Thoracic aorta (tissue), 2 donors: Measurements from ENCODE around the gene PGRMC1. TPM values are rescaled to one million over a fixed set of nuclear protein-coding genes. Genes with fewer than 3 reads are reported as not detected.
A peak's percentile ranks its signal among the peaks of the same experiment; 100 is the strongest.
"Not testable (repeated sequence)": the region's sequence is repeated elsewhere in the genome, so short reads cannot be mapped to it uniquely, and the experiment has no call there.

Experiments used
- ATAC-seq: fragments of 150-250 bp; one replicate; pipeline ENCODE4 v1.8.0; 2017; ENCODE audit warnings: low read depth; ENCODE audit not compliant: insufficient number of reproducible peaks, low FRiP score
- DNase-seq: peaks from one replicate; pipeline ENCODE4 v3.0.0-alpha.2; 2020; ENCODE audit warnings: low spot score
- H3K27ac ChIP-seq, 2 donors: fragments of 200-600 bp; sonication (generic); 1 replicate in 1 of 2; 2 replicates in 1 of 2; pipeline ENCODE4 v1.5.1; 2016; ENCODE audit warnings: mild to moderate bottlenecking in 2 of 2, moderate library complexity in 2 of 2
- H3K27me3 ChIP-seq: fragments of 200-600 bp; sonication (generic); replicated peaks from 2 replicates; pipeline ENCODE4 v1.6.0; 2016; ENCODE audit warnings: mild to moderate bottlenecking; ENCODE audit not compliant: insufficient read depth
- H3K36me3 ChIP-seq: fragments of 200-600 bp; sonication (generic); one replicate; pipeline ENCODE4 v1.5.1; 2016
- H3K4me1 ChIP-seq, 2 donors: fragments of 200-600 bp; sonication (generic); 1 replicate in 1 of 2; 2 replicates in 1 of 2; pipeline versions ENCODE4 v1.5.1 to v1.6.0; 2016; ENCODE audit warnings: low read depth in 2 of 2, mild to moderate bottlenecking in 1 of 2; ENCODE audit not compliant: control insufficient read depth in 1 of 2
- H3K4me3 ChIP-seq: fragments of 200-600 bp; sonication (generic); 2 replicates; pipeline ENCODE4 v1.5.1; 2016; ENCODE audit warnings: mild to moderate bottlenecking
- H3K9me3 ChIP-seq: fragments of 200-600 bp; sonication (generic); 2 replicates; pipeline ENCODE4 v1.5.1; 2016
- total RNA-seq, 2 donors: library from RNA; depleted of rRNA; stranded (reverse); fragments of >200 nt; gene quantifications; one replicate each; pipeline versions ENCODE4 v1.1.0 to v1.2.3, GENCODE V29; 2016
- TF ChIP-seq, protein P1 (sequence below): fragments of 200-600 bp; sonication (generic); IDR thresholded peaks from one replicate; pipeline ENCODE4 v1.5.1; 2019; ENCODE audit warnings: antibody characterized with exemption

Gene PGRMC1
- total RNA-seq, 2 donors from 2014 or later = 105 to 135 TPM

DNA sequence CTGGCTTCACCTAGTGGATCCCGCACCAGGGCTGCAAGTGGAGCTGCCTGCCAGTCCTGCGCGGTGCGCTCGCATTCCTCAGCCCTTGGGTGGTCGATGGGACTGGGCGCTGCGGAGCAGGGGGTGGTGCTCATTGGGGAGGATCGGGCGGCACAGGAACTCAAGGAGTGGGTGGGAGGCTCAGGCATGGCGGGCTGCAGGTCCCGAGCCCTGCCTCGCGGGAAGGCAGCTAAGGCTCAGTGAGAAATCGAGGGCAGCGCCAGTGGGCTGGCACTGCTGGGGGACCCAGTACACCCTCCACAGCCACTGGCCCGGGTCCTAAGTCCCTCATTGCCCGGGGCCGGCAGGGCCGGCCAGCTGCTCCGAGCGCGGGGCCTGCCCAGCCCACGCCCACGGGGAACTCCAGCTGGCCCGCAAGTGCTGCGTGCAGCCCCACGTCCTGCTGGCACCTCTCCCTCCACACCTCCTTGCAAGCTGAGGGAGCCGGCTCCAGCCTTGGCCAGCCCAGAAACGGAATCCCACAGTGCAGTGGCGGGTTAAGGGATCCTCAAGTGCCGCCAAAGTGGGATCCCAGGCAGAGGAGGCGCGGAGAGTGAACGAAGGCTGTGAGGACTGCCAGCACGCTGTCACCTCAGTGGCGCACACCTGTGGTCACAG, 27.6 kb upstream of the PGRMC1 start:
- Histone ChIP-seq H3K9me3 (no peaks in the 10 kb centered on the region), H3K4me3 (no peak overlapping the region), H3K36me3 (no peaks in the 10 kb centered on the region), H3K4me1 (no peaks in the 10 kb centered on the region), H3K27ac (no peak overlapping the region), H3K27me3 (no peaks in the 10 kb centered on the region)
- DNase-seq = no peak
- no peak for ATAC-seq
- TF ChIP-seq, protein P1, sequence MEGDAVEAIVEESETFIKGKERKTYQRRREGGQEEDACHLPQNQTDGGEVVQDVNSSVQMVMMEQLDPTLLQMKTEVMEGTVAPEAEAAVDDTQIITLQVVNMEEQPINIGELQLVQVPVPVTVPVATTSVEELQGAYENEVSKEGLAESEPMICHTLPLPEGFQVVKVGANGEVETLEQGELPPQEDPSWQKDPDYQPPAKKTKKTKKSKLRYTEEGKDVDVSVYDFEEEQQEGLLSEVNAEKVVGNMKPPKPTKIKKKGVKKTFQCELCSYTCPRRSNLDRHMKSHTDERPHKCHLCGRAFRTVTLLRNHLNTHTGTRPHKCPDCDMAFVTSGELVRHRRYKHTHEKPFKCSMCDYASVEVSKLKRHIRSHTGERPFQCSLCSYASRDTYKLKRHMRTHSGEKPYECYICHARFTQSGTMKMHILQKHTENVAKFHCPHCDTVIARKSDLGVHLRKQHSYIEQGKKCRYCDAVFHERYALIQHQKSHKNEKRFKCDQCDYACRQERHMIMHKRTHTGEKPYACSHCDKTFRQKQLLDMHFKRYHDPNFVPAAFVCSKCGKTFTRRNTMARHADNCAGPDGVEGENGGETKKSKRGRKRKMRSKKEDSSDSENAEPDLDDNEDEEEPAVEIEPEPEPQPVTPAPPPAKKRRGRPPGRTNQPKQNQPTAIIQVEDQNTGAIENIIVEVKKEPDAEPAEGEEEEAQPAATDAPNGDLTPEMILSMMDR = no peak

DNA sequence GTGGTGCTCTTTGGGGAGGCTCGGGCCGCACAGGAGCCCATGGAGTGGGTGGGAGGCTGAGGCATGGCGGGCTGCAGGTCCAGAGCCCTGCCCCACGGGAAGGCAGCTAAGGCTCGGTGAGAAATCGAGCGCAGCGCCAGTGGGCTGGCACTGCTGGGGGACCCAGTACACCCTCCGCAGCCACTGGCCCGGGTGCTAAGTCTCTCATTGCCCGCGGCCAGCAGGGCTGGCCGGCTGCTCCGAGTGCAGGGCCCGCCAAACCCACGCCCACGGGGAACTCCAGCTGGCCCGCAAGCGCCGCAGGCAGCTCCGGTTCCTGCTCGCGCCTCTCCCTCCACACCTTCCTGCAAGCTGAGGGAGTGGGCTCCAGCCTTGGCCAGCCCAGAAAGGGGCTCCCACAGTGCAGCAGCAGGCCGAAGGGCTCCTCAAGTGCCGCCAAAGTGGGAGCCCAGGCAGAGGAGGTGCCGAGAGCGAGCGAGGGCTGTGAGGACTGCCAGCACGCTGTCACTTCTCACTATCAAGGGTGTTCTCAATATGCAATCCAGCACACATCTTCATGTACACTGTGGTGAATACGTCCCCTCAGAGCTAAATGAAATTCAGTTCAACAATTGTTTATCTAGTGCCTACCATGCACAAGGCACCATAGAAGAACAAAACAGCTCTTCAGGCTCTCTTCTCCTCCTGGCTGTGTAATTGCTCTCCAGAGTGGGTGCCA, 25.0 kb upstream of the PGRMC1 start:
- H3K4me1 ChIP-seq, H3K27ac ChIP-seq, DNase-seq, H3K9me3 ChIP-seq, ATAC-seq, H3K36me3 ChIP-seq, H3K27me3 ChIP-seq, H3K4me3 ChIP-seq: not testable (repeated sequence)

DNA sequence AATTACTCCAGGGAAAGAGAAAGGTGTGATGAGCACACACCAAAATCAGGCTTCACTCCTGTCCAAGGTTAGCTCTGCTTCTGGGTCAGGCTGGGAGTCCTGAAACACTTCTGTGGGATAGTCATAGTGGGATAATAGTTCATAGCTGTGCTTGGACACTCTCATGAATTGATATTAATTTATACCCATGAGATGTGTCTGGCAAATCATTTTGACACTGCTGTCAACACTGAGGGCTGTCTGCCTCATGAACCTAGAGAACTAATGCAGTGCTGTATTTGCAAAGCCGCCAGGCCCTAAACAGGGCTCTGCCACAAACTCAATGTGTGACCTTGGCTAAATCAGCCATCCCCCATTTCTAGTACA, 24.5 kb upstream of the PGRMC1 start:
- DNase-seq (no peak), ATAC-seq (no peak)
- TF ChIP-seq, protein P1 = no peak
- Histone ChIP-seq H3K4me1 (no peaks in the 10 kb centered on the region), H3K9me3 (no peaks in the 10 kb centered on the region), H3K27ac (no peak overlapping the region), H3K4me3 (no peak overlapping the region), H3K36me3 (no peaks in the 10 kb centered on the region), H3K27me3 (no peaks in the 10 kb centered on the region)

DNA sequence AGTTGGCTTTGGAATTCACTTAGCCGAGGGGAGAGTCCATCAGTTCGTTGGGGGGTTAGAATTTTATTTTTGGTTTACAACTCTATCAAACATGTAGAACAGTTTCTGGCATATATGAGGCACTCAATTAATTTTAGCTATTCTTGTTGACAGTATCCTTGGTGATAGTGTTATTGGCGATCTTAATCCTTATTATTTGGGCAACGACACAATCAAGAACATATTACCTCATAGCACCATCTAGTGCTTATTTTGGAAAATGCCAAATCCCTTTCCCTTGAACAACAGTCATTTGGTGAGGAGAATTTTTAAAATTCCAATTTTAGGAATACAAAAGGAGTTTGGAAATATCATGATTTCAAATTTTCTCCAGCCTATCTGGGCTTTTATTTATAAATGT, 17.9 kb upstream of the PGRMC1 start:
- H3K27ac ChIP-seq = no peak overlapping the region
- no peak for DNase-seq
- ATAC-seq = no peak
- H3K4me3 ChIP-seq = no peak overlapping the region
- TF ChIP-seq, protein P1 = peak; percentile 22
- H3K9me3 ChIP-seq = no peaks in the 10 kb centered on the region
- no peaks in the 10 kb centered on the region for H3K27me3 ChIP-seq
- no peaks in the 10 kb centered on the region for H3K36me3 ChIP-seq
- H3K4me1 ChIP-seq = no peaks in the 10 kb centered on the region

- ATAC-seq (no peak), DNase-seq (no peak)
- Histone ChIP-seq H3K27me3 (no peaks in the 10 kb centered on the region), H3K4me3 (no peak overlapping the region), H3K36me3 (no peaks in the 10 kb centered on the region), H3K4me1 (no peaks in the 10 kb centered on the region), H3K27ac (no peak overlapping the region), H3K9me3 (no peaks in the 10 kb centered on the region)
- TF ChIP-seq, protein P1 = no peak
These were observed 13.2 kb upstream of the PGRMC1 start for GRCh38 chrX:119222932-119223331.
